ENCODE measurements around the gene RNF14. TPM values are rescaled to one million over a fixed set of nuclear protein-coding genes. Genes with fewer than 3 reads are reported as not detected.
"Not testable (repeated sequence)": the region's sequence is repeated elsewhere in the genome, so short reads cannot be mapped to it uniquely, and the experiment has no call there.

RNF14 gene
- total RNA-seq, 1 donor from 2014 or later: 46.6 TPM

DNA sequence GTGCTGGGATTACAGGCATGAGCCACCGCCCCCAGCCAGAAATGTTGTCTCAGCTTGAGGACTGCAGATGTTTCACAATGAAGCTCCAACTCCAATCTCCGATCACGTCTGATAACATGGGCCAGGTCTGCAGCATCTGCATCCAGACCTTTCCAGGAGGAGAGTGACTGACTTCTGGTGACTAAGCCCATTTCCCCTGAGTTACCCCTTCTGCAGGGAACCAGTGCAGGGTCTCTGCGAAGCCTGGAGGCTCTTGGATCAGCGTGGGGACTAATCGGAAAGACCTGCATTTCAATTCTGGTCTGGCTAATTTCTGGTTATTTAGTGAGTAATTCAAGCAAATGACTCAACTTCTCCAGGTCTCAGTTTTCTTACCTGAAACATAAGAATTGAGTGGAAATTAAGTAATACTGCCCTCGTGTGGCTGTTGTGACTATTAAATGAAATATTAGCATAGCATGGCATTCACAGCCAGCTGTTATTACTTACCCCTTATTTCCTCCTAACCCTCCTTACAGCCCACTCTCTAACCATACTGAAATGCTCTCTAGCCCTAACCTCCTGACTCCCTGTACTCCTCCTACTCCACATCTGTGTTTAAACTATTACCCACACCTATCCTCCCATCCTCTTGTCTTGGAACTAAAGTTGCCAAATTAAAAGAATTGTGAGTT, 46.1 kb downstream of the RNF14 start:
- peak; percentile 59 to 69 for DNase-seq (ENCODE audit: low read depth in 2 of 2)

DNA sequence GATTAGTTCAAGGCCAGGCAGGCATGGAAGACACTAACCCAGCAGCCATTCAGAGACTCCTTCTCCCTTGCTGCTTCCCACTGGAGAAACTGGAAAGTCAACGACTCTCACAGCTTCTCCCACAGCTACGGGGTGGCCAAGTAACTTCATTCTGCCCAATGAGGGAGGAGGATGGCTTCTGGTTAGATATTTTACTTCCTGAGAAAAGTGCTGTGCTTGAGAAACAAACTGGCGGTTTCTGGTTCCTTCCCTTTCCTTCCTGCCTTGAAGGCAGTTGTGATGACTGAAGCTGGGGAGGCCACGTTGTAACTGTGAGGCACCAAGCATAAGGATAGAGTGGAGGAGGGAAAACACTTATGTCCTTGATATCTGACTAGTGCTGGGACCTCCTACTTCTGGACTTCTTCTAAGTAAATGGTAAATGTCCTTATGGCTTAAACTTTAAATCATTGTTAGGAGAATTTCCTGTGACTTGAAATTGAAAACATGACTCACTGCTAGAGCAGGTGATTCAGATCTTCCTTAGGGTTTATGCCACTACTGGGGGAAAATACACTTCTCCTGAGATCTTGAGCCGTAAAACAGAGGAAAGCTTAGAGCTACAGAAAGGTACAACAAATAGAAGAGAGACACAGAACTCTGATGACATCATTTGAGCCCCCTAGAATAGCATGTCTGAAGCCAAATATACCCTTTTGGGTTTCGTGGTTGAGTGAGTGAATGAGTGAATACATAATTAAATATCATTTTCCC, 47.1 kb downstream of the RNF14 start:
- peak in 1 of 2 donors; percentile 91 for DNase-seq (ENCODE audit: low read depth in 2 of 2)

DNA sequence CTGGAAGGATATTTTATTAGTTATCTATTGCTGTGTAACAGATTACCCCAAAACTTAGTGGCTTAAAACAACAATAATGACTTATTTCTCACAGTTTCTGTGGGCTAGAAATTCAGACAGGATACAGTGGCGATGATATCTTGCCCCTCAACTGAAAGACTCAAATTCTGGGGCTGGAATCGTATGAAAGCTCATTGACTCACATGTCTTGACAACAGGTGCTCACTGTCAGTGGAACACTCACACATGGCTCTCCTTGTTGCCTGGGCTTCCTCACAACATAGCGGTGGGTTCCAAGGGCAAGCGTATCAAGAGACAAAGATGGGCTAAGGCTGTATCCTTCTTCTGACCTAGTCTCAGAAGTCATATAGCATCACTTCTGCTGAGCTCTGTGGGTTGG, 47.7 kb downstream of the RNF14 start:
- no peak for DNase-seq (ENCODE audit: low read depth in 2 of 2)

DNA sequence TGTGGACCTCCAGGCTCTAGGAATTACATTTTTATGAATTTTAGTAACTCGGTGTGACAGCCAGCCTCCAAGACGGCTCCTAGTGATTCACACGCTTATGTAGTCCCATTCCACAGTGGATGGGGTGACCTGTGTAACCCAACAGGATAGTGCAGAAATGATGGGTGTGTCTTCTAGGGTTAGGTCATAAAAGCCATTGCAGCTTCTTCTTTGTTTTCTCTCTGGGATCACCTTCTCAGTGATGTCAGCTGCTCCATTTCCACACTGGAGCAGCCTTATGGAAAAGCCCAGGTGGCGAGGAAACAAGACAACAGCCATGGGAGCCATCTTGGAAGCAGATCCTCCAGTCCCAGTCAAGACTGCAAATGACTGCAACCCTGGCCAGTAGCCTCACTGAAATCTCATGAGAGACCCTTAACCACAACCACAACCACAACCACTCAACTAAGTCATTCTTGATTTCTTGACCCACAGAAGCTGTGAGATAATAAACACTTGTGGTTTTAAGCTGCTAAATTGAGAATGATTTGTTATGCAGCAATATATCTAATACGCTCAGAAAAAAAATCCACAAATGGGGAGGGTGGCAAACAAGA, 49.0 kb downstream of the RNF14 start:
- no peak for DNase-seq (ENCODE audit: low read depth in 2 of 2)

DNA sequence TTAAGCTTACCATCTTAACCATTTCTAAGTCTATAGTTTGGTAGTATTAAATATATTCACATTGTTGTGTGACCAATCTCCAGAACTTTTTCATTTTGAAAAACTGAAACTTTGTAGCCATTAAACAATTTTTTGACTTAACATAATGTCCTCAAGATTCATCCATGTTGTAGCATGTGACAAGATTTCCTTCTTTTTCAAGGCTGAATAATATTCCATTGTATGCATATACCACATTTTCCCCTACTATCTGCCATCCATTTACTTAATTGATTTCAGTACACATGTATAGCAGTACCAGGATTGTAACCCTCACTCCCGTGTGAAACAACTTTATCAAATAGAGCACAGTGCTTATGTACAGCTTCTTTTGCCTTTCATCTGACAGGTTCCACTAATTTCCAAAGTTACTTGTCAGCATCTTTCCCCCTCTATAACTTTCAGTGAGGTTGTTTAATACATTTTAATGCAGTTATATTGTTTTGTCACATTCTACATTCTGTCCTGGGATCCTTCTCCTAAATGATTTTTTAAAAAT, 51.3 kb downstream of the RNF14 start:
- DNase-seq (ENCODE audit: low read depth in 2 of 2): no peak

DNA sequence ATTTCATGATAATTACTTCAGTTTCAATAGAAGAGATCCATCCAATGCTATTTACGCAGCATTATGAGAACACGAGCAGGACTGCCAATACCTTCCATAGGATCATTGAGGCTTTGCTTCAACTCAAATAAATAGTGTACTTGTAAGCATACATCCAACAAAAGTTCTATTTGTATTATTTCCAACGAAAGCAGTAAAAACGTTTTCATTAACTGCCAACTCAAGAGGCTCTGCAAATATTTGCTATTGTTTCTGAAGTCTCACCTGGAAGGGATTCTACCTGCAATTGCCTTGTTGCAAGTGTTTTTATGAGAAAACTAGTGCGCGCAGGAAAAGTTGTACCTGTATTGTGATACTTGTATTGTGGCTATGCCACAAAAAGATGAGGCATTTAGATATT, 54.9 kb downstream of the RNF14 start:
- DNase-seq (ENCODE audit: low read depth in 2 of 2): no peak

DNA sequence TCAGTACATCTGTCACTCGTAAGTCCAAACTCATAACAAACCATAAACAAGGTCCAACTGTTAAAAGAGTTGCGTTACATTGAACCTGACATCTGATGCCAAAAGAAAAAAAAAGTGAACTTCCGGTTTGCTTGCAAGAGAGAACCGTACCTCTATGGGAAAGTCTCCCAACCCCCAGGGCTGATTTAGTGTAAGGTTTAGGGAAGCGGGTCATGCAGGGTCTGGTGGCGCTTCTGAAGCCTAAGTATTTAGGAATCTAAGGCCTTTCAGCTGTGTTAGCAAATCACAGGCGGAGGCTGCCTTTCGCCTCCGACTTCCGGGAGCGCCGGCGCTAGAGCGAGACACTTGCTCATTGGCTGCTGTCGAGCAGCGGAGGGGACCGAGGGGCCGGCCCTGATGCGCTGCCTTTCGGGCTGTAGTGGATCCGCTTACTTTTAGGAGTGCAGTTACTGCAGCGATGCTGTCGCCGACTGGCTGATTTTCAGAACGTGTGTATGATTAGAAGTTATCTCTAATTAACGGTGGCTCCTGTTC, 55.9 kb downstream of the RNF14 start:
- peak; percentile 74 to 79 for DNase-seq (ENCODE audit: low read depth in 2 of 2)

DNA sequence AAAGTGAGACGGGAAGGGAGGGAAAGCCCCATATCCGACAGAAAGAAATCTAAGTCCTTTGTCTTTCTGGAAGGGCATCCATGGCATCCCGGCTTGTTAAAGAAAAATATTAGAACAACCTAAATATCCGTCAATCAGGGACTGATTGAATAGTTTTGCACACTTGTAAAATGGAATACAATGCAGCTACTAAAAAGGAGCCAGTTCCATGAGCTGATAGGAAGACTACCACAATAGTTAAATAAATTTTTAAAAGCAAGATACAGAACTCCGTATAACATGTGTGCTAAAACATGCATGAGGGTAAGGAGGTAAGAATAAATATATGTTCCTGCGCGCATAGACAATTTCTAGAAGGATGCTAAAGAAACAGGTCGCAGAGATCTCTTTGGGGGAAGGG, 56.7 kb downstream of the RNF14 start:
- DNase-seq (ENCODE audit: low read depth in 2 of 2): no peak

DNA sequence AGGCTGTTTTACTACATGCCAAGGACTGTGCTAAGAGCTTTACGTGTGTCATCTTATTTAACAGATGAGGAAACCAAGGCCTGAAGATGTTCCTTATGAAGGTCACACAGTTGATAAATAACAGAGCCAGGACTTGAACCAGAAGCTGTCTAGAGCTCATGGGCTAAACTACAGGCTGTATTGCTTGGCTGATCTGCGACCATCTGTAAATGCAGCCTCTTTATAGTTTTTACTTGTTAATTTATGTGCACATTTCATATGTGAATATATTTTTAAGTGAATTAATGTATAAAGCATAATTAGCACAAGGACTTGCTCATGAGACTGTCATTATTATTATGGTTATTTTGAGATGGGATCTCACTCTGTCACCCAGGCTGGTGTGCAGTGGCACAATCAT, 63.2 kb downstream of the RNF14 start:
- no peak for DNase-seq (ENCODE audit: low read depth in 2 of 2)

DNA sequence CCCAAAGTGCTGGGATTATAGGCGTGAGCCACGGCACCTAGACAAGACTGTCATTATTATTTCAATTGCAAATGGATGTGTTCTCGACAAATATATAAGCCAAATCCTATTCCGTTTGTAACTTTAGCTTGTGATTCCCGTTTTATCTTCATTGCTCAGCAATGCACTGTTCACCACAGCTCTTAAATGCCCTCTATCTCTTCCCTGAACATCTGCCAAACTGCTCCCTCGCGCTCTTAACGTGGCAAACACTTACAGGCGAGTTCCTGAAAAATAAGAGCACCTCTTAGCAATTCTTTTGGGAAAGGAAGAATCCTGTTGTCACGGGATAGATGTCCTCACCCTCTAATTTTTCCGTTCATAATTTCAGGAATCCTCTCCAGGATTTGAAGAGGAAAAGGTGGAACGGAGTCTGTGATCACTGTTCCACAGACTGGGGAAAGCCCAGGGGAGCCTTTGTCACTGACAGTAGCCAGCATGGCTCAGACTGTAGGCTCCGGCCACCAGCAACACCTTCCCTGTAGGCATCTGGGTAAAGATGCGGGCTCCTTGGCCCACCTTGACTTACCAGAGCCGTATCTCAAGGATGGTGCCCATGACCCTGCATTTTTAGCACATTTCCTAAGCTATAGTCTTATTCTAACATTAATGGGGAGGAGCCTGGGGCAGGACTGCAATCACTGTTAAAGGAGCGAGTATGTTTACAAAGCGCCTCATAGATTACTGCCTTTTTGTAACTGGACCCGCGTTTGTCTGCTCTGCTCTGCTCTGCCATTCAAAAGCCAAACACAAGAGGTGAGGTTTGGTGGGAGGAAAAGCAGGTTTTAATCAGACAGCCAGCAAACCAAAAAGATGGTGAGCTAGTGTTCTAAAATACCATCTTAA, 64.1 kb downstream of the RNF14 start:
- no peak for DNase-seq (ENCODE audit: low read depth in 2 of 2)

DNA sequence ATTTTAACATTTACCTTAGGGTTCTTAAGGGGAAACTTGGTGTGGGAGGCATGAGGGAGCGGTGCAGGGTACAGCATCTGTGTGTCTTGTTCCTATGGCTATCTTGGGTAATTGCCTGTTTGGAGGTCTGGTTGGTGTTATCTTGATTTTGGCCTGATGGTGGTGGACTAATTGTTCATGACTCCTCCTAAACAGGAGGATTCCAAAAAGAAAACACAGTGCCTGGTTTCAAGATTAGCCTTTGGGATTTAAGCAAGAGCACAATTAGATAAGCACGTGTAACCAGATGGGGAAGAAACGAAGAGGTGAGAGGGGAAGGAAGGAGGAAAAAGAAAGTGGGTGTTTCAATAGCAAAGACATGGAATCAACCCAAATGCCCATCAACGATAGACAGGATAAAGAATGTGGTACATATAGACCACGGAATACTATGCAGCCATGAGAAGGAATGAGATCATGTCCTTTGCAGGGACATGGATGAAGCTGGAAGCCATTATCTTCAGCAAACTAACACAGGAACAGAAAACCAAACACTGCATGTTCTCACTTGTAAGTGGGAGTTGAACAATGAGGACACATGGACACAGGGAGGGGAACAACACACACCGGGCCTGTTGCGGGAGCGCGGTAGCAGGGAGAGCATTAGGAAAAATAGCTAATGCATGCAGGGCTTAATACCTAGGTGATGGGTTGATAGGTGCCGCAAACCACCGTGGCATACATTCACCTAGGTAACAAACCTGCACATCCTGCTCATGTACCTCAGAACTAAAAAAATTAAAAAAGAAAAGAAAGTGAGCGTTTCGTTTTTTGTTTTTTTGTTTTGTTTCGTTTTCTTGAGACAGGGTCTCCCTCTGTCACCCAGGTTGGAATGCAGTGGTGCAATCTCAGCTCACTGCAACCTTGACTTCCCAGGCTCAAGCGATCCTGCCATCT, 65.0 kb downstream of the RNF14 start:
- DNase-seq (ENCODE audit: low read depth in 2 of 2): not testable (repeated sequence)

DNA sequence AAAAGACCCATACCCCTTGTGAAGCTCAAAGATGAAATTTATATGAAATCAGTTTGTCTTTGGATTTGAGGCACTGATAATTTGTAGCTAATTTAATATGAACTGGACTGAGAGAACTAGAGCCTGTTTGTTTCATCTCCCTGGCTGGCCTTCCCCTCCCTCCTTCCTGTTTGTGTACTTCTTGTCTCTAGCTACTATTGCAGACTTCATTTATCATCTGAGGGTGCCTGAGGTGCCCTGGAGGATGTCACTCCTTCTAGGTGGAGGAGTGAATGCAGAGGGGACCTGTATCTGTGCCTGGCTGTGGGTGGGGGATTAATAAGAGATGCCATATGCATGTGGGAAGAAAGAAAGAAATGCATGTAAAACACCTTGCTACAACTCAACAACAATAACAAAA, 66.1 kb downstream of the RNF14 start:
- no peak for DNase-seq (ENCODE audit: low read depth in 2 of 2)

DNA sequence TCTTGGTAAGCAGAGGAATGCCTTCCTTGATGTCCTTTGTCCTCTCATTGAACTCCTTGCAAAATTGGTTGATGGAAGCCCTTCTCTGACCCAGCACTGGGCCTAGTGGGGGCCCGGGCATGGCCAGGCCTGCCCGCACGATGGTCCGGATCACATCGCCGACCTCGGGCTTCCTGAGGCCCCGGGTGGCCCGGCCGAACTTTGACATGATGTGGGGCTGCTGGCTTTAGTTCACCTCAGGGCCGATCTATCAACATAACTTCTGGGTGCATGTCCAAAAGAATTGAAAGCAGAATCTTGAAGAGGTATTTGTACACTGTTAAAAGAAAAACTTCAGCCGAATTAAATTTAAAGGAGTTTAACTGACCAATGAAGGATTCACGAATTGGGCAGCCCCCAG, 68.0 kb downstream of the RNF14 start:
- no peak for DNase-seq (ENCODE audit: low read depth in 2 of 2)

DNA sequence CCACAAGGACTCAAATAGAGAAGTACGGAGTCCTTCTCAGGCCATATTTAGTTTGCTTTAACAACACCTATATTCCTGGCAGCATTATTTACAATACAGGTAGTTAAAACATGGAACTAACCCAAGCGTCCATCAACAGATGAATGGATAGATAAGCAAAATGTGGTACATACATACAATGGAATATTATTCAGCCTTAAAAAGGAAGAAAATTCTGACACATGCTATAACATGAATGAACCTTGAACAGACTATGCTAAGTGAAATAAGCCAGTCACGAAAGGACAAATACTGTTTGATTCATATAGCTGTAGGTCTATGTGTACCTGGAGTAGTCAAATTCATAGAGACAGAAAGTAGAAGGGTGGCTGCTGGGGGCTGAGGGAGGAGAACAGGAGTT, 68.7 kb downstream of the RNF14 start:
- not testable (repeated sequence) for DNase-seq (ENCODE audit: low read depth in 2 of 2)

DNA sequence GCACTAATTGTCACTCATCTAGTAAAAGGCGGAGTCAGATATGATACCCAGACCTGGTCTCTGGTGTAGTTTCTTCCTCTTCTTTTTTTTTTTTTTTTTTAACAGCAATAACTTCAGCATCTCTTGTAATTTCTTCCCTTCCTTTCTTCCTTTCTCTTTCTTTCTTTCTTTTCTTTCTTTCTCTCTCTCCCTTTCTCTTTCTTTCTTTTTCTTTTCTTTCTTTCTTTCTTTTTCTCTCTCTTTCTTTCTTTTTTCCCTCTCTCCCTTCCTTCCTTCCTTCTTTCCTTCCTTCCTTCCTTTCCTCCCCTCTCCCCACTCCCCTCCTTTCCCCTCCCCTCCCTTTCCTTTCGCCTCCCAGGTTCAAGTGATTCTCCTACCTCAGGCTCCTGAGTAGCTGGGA, 69.8 kb downstream of the RNF14 start:
- DNase-seq (ENCODE audit: low read depth in 2 of 2): no peak

Other genes starting within 250 kb of the RNF14 start
- gene PCDH1, start 90.7 kb upstream of the RNF14 start, total RNA-seq: 6.2 and 43.8 TPM in 2 replicates
- 46.4 and 53.2 TPM in 2 replicates for gene DELE1, start 45.2 kb upstream of the RNF14 start, total RNA-seq
- 12.7 and 22.2 TPM in 2 replicates for gene PCDH12, start 10.9 kb upstream of the RNF14 start, total RNA-seq
- 22.6 and 27.7 TPM in 2 replicates for gene GNPDA1, start 43.9 kb downstream of the RNF14 start, total RNA-seq
- gene NDFIP1, start 139.7 kb downstream of the RNF14 start, total RNA-seq: 37.7 and 53.0 TPM in 2 replicates